GM18951 (cell line): ENCODE results near the gene POLR3C.
"Not testable (repeated sequence)": the region's sequence is repeated elsewhere in the genome, so short reads cannot be mapped to it uniquely, and the experiment has no call there.

Source experiments
- POLR2A ChIP-seq: IDR thresholded peaks from 4 replicates; pipeline ENCODE4 v1.6.1; 2011; ENCODE audit warnings: mild to moderate bottlenecking; ENCODE audit not compliant: insufficient read length, insufficient read depth; ENCODE audit errors: extremely low read depth
- in situ Hi-C: fragments of 300-500 bp; cut with MboI; formaldehyde crosslinking; loops from one replicate; pipeline ENCODE4 v1.12.0; 2022; ENCODE audit warnings: low sequenced_read_pairs, mixed read lengths, inconsistent platforms; ENCODE audit not compliant: unreplicated experiment

Gene POLR3C

GRCh38 chr1:145823565-145824498 lies at the start of gene POLR3C, which contains the start of gene RNF115:
POLR3C (plus strand) TSS chr1:145824200; CDS start chr1:145825777, 1,577 bp downstream.
RNF115 (minus strand) TSS chr1:145824095; CDS start chr1:145823873, 222 bp downstream.
- peak; percentile 83 for TF ChIP-seq POLR2A
- in situ Hi-C loops = no loop called here

- in situ Hi-C loops = no loop called here
- TF ChIP-seq POLR2A = no peak
Observed at GRCh38 chr1:145777357-145778145, 46.4 kb upstream of the POLR3C start.

GRCh38 chr1:145778146-145778540 lies 45.9 kb upstream of the POLR3C start:
- in situ Hi-C loops = no loop called here

GRCh38 chr1:145782272-145783099 lies 41.5 kb upstream of the POLR3C start:
- in situ Hi-C loops = no loop called here

More at GRCh38 chr1:145778146-145778540, 45.9 kb upstream of the POLR3C start:
- TF ChIP-seq POLR2A = no peak

GRCh38 chr1:145784409-145784808 lies 39.6 kb upstream of the POLR3C start:
- TF ChIP-seq POLR2A = no peak
- in situ Hi-C loops = no loop called here

More at GRCh38 chr1:145782272-145783099, 41.5 kb upstream of the POLR3C start:
- no peak for TF ChIP-seq POLR2A

- no peak for TF ChIP-seq POLR2A
- in situ Hi-C loops = no loop called here
Observed at GRCh38 chr1:145785547-145785946, 38.5 kb upstream of the POLR3C start.

GRCh38 chr1:145786271-145786670 lies 37.7 kb upstream of the POLR3C start:
- no peak for TF ChIP-seq POLR2A

GRCh38 chr1:145788580-145788979 lies 35.4 kb upstream of the POLR3C start:
- no peak for TF ChIP-seq POLR2A
- in situ Hi-C loops = no loop called here

More at GRCh38 chr1:145786271-145786670, 37.7 kb upstream of the POLR3C start:
- in situ Hi-C loops = no loop called here

- in situ Hi-C loops = not testable (repeated sequence)
Observed at GRCh38 chr1:145791860-145792259, 32.1 kb upstream of the POLR3C start.

GRCh38 chr1:145792484-145792883 lies 31.5 kb upstream of the POLR3C start:
- in situ Hi-C loops = no loop called here
- TF ChIP-seq POLR2A = no peak

- in situ Hi-C loops = no loop called here
- TF ChIP-seq POLR2A = no peak
Observed at GRCh38 chr1:145795257-145795881, 28.6 kb upstream of the POLR3C start.

GRCh38 chr1:145796753-145797152 lies 27.2 kb upstream of the POLR3C start:
- no peak for TF ChIP-seq POLR2A
- in situ Hi-C loops = no loop called here
